Panc1 (cell line): ENCODE measurements around the gene FTO. TPM values are rescaled to one million over a fixed set of nuclear protein-coding genes. Genes with fewer than 3 reads are reported as not detected.
A peak's percentile ranks its signal among the peaks of the same experiment; 100 is the strongest.

Source experiments
- ATAC-seq: fragments of 200-7000 bp; cut with Tn5 transposase; 2 replicates; pipeline ENCODE4 v1.9.1; 2020; ENCODE audit warnings: mild to moderate bottlenecking, moderate library complexity
- BruUV-seq: library from RNA; stranded (reverse); fragments of 400-500 nt; replicated peaks from 2 replicates; lab custom pipeline; 2021; lab: Mats Ljungman, UMichigan
- CTCF ChIA-PET: fragments of 300-600 bp; sonication (Branson Sonifier 250); formaldehyde crosslinking; loops from one replicate; lab custom pipeline; 2022; ENCODE audit warnings: antibody characterized with exemption; lab: Charles Lee
- POLR2A ChIA-PET: fragments of 300-600 bp; sonication (Branson Sonifier 250); formaldehyde crosslinking; loops from one replicate; lab custom pipeline; 2022; ENCODE audit warnings: antibody characterized with exemption; lab: Charles Lee
- DNase-seq: peaks from one replicate; pipeline ENCODE4 v3.0.0-alpha.2; 2010; ENCODE audit warnings: low read depth, low spot score
- H3K27ac ChIP-seq: 2 replicates; pipeline ENCODE4 v1.5.1; 2011; ENCODE audit warnings: mild to moderate bottlenecking, low read length, inconsistent platforms
- H3K27me3 ChIP-seq: fragments of 200-500 bp; sonication (Bioruptor generic); 2 replicates; pipeline ENCODE4 v1.6.0; 2014; ENCODE audit warnings: low read length, inconsistent platforms; ENCODE audit not compliant: control insufficient read depth, insufficient read depth
- H3K36me3 ChIP-seq: fragments of 200-500 bp; sonication (Bioruptor generic); 2 replicates; pipeline ENCODE4 v1.5.1; 2014; ENCODE audit warnings: inconsistent platforms, mild to moderate bottlenecking, low read length, moderate library complexity; ENCODE audit not compliant: control insufficient read depth, insufficient read depth
- H3K4me1 ChIP-seq: 2 replicates; pipeline ENCODE4 v1.5.1; 2011; ENCODE audit warnings: inconsistent platforms, mild to moderate bottlenecking, low read length, moderate library complexity; ENCODE audit not compliant: control insufficient read depth, insufficient read depth
- H3K4me3 ChIP-seq, 2 experiments: 2 replicates each; pipeline ENCODE4 v1.5.1; 2011 to 2012; ENCODE audit warnings: low read depth in 2 of 2, low read length in 2 of 2, mild to moderate bottlenecking in 2 of 2, inconsistent platforms in 1 of 2, moderate library complexity in 1 of 2
- H3K9me3 ChIP-seq: fragments of 200-500 bp; sonication (Bioruptor generic); 2 replicates; pipeline ENCODE4 v1.5.1; 2014; ENCODE audit warnings: low read depth, mild to moderate bottlenecking, inconsistent platforms, low read length, moderate library complexity; ENCODE audit not compliant: control insufficient read depth, insufficient read depth
- POLR2AphosphoS5 ChIP-seq: IDR thresholded peaks from 2 replicates; pipeline ENCODE4 v1.6.1; 2012; ENCODE audit warnings: mild to moderate bottlenecking, low read depth, low read length, moderate library complexity
- REST ChIP-seq, 2 experiments: IDR thresholded peaks; 2 replicates each; pipeline ENCODE4 v1.6.1; 2011 to 2012; ENCODE audit warnings: low read depth in 2 of 2, control low read depth in 1 of 2, low read length in 1 of 2, mild to moderate bottlenecking in 1 of 2, moderate library complexity in 1 of 2; ENCODE audit not compliant: insufficient read depth in 1 of 2
- SIN3A ChIP-seq: IDR thresholded peaks from 2 replicates; pipeline ENCODE4 v1.6.1; 2012; ENCODE audit warnings: low read depth, mild to moderate bottlenecking, low read length, moderate library complexity, borderline replicate concordance; ENCODE audit not compliant: insufficient read depth
- TCF7L2 ChIP-seq: IDR thresholded peaks from 2 replicates; pipeline ENCODE4 v1.6.1; 2011; ENCODE audit warnings: mild to moderate bottlenecking, low read depth, low read length, inconsistent platforms
- in situ Hi-C: cut with HindIII; loops from 2 replicates; pipeline ENCODE4 v1.10.0; 2016; ENCODE audit warnings: low sequenced_read_pairs, low pct_unique_long_range_greater_than_20kb
- intact Hi-C: fragments of 100-400 bp; cut with micrococcal nuclease; formaldehyde crosslinking; loops from one replicate; pipeline ENCODE4 v1.10.0; 2022; ENCODE audit not compliant: unreplicated experiment
- total RNA-seq: library from RNA; stranded (reverse); gene quantifications from one replicate; pipeline ENCODE4 v1.2.1, GENCODE V29; 2021; ENCODE audit not compliant: unreplicated experiment
- TF ChIP-seq, protein P1 (sequence below): fragments of 450-650 bp; IDR thresholded peaks from 2 replicates; pipeline ENCODE4 v1.5.1; 2017; ENCODE audit warnings: mild to moderate bottlenecking

FTO gene
- total RNA-seq, 1 experiment from 2014 or later, result 38.2 TPM

GRCh38 chr16:53821957-53822625 is 118.1 kb downstream of the FTO start:
- intact Hi-C loops (no loop called here), in situ Hi-C loops (no loop called here)
- H3K27me3 ChIP-seq, result no peaks in the 10 kb centered on the region
- ChIA-PET POLR2A (no interaction called here), CTCF (no interaction called here)
- H3K4me1 ChIP-seq, result peaks cover 12% of the 10 kb centered on the region
- TF ChIP-seq TCF7L2 (no peak), SIN3A (no peak), REST (IDR thresholded peaks at IDR 0.05; ENCODE audit: insufficient read depth in 1 of 2, low read depth in 2 of 2, low read length in 1 of 2) (no peak), POLR2AphosphoS5 (no peak)
- TF ChIP-seq, protein P1, sequence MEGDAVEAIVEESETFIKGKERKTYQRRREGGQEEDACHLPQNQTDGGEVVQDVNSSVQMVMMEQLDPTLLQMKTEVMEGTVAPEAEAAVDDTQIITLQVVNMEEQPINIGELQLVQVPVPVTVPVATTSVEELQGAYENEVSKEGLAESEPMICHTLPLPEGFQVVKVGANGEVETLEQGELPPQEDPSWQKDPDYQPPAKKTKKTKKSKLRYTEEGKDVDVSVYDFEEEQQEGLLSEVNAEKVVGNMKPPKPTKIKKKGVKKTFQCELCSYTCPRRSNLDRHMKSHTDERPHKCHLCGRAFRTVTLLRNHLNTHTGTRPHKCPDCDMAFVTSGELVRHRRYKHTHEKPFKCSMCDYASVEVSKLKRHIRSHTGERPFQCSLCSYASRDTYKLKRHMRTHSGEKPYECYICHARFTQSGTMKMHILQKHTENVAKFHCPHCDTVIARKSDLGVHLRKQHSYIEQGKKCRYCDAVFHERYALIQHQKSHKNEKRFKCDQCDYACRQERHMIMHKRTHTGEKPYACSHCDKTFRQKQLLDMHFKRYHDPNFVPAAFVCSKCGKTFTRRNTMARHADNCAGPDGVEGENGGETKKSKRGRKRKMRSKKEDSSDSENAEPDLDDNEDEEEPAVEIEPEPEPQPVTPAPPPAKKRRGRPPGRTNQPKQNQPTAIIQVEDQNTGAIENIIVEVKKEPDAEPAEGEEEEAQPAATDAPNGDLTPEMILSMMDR, result no peak; the same call in 1 of the 2 replicates
- H3K27ac ChIP-seq, result peak overlapping the region; percentile 51; the same call in 1 of the 2 replicates
- H3K4me3 ChIP-seq, result no peak overlapping the region
- ATAC-seq, result 0 out of 2 replicates have a peak, but pooled peaks have one; percentile 60
- H3K9me3 ChIP-seq, result no peaks in the 10 kb centered on the region
- DNase-seq, result no peak
- no TSS peak for BruUV-seq
- H3K36me3 ChIP-seq, result no peaks in the 10 kb centered on the region

DNA sequence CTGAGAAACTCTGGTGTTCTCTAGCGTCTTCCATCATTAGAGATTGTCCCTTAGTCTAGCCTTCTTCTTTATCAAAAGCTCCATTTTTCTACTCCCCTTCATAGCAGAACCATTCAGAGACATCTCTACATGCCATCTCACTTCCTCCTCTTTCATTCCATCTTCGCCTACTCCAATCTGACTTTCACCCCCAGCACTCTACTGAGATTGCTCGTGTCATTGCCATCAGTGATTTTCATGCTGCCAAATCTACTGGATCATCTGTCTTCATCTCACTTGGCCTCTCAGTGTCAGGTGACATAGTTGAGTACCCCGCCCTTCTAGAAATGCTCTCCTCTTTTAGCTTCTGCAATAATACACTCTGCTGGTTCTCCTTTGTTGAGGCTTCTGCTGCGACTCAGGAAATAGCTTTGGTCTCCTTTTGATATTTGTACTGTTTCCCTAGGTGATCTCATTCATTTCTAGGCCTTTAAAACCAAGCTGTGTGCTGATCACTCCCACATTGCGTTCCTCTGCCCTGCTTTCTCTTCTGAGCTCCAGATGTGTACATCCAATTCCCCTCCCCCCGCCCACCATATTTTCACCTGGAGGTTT is 119.1 kb downstream of the FTO start:
- Histone ChIP-seq H3K27ac (no peak overlapping the region), H3K4me1 (peaks cover 6% of the 10 kb centered on the region), H3K27me3 (no peaks in the 10 kb centered on the region), H3K4me3 (no peak overlapping the region), H3K36me3 (no peaks in the 10 kb centered on the region), H3K9me3 (no peaks in the 10 kb centered on the region)
- no TSS peak for BruUV-seq
- DNase-seq (no peak), ATAC-seq (no peak)
- intact Hi-C loops, result no loop called here
- in situ Hi-C loops, result no loop called here
- POLR2A ChIA-PET, result no interaction called here
- CTCF ChIA-PET, result no interaction called here
- TF ChIP-seq REST (IDR thresholded peaks at IDR 0.05; ENCODE audit: insufficient read depth in 1 of 2, low read depth in 2 of 2, low read length in 1 of 2), result no peak
- TF ChIP-seq TCF7L2, result no peak
- TF ChIP-seq POLR2AphosphoS5, result no peak
- no peak for TF ChIP-seq SIN3A
- TF ChIP-seq, protein P1, result no peak
